DOHH2 (cell line): Measurements from ENCODE around the gene DCAF11.

Experiments used
- H3F3A ChIP-seq: fragments of 200-600 bp; sonication (generic), shearing (Covaris generic); 2 replicates; pipeline ENCODE4 v1.6.0; 2016; ENCODE audit warnings: antibody characterized with exemption, mild to moderate bottlenecking; ENCODE audit not compliant: control insufficient read depth, insufficient read depth
- H3K27ac ChIP-seq: fragments of 200-600 bp; sonication (generic); 2 replicates; pipeline ENCODE4 v1.5.1; 2014; ENCODE audit warnings: low read depth, mild to moderate bottlenecking, low read length, moderate library complexity
- H3K27me3 ChIP-seq: fragments of 200-600 bp; sonication (generic); 2 replicates; pipeline ENCODE4 v1.6.1; 2014; ENCODE audit warnings: mild to moderate bottlenecking, low read length, mixed read lengths; ENCODE audit not compliant: control insufficient read depth
- H3K36me3 ChIP-seq: fragments of 200-600 bp; sonication (generic); 2 replicates; pipeline ENCODE4 v1.6.1; 2014; ENCODE audit warnings: mild to moderate bottlenecking, low read length, moderate library complexity, mixed read lengths; ENCODE audit not compliant: control insufficient read depth
- H3K4me1 ChIP-seq: fragments of 200-600 bp; sonication (generic); 2 replicates; pipeline ENCODE4 v1.6.1; 2014; ENCODE audit warnings: mild to moderate bottlenecking, low read length, mixed read lengths; ENCODE audit not compliant: control insufficient read depth
- H3K4me2 ChIP-seq: fragments of 200-600 bp; sonication (generic); 2 replicates; pipeline ENCODE4 v1.6.0; 2014; ENCODE audit warnings: mild to moderate bottlenecking, low read length, moderate library complexity
- H3K4me3 ChIP-seq: fragments of 200-600 bp; sonication (generic); 2 replicates; pipeline ENCODE4 v1.5.1; 2014; ENCODE audit warnings: mild to moderate bottlenecking, low read length, mixed read lengths
- H3K79me2 ChIP-seq: fragments of 200-600 bp; sonication (generic); 2 replicates; pipeline ENCODE4 v1.6.1; 2014; ENCODE audit warnings: mild to moderate bottlenecking, low read length, mixed read lengths; ENCODE audit not compliant: control insufficient read depth
- H3K9me2 ChIP-seq: fragments of 200-600 bp; sonication (generic); replicated peaks from 2 replicates; pipeline ENCODE4 v1.6.1; 2014; ENCODE audit warnings: mild to moderate bottlenecking, low read length, mixed read lengths; ENCODE audit not compliant: control insufficient read depth
- H3K9me3 ChIP-seq: fragments of 200-600 bp; sonication (generic); 2 replicates; pipeline ENCODE4 v1.6.1; 2014; ENCODE audit warnings: antibody characterized with exemption, low read length, mixed read lengths; ENCODE audit not compliant: control insufficient read depth, insufficient read depth
- H4K20me1 ChIP-seq: fragments of 200-600 bp; sonication (generic); 2 replicates; pipeline ENCODE4 v1.6.0; 2014; ENCODE audit warnings: low read depth, mild to moderate bottlenecking, antibody characterized with exemption, low read length, moderate library complexity; ENCODE audit not compliant: control insufficient read depth, insufficient read depth
- CTCF ChIP-seq: fragments of 200-600 bp; sonication (generic); IDR thresholded peaks from one replicate; pipeline ENCODE4 v1.5.1; 2014; ENCODE audit warnings: antibody characterized with exemption, mild to moderate bottlenecking, low read depth, low read length; ENCODE audit not compliant: poor library complexity, severe bottlenecking
- EZH2phosphoT487 ChIP-seq: fragments of 200-600 bp; sonication (generic); IDR thresholded peaks from 2 replicates; pipeline ENCODE4 v1.6.1; 2017; ENCODE audit warnings: borderline replicate concordance, mild to moderate bottlenecking, antibody characterized with exemption, low read length, moderate library complexity, mixed read lengths

The DCAF11 gene

GRCh38 chr14:24165785-24166184 lies 51.2 kb downstream of the DCAF11 start:
- Histone ChIP-seq H3K9me2 (no peaks in the 10 kb centered on the region), H3K9me3 (no peaks in the 10 kb centered on the region), H3K4me3 (no peak overlapping the region), H3F3A (peaks cover 3% of the 10 kb centered on the region; the same call in 1 of the 2 replicates), H3K4me2 (no peak overlapping the region), H4K20me1 (no peaks in the 10 kb centered on the region), H3K79me2 (peaks cover 7% of the 10 kb centered on the region), H3K4me1 (peaks cover 16% of the 10 kb centered on the region), H3K27ac (no peak overlapping the region), H3K27me3 (no peaks in the 10 kb centered on the region), H3K36me3 (peaks cover 37% of the 10 kb centered on the region)
- TF ChIP-seq CTCF = no peak
- TF ChIP-seq EZH2phosphoT487 = no peak

- no peak overlapping the region for H3K27ac ChIP-seq
- H3K79me2 ChIP-seq = no peaks in the 10 kb centered on the region; the same call in 1 of the 2 replicates
- peaks cover 21% of the 10 kb centered on the region for H3K4me1 ChIP-seq
- H3K9me2 ChIP-seq = no peaks in the 10 kb centered on the region
- H3K4me3 ChIP-seq = no peak overlapping the region
- no peaks in the 10 kb centered on the region for H3K9me3 ChIP-seq
- H4K20me1 ChIP-seq = no peaks in the 10 kb centered on the region
- peaks cover 3% of the 10 kb centered on the region; the same call in 1 of the 2 replicates for H3F3A ChIP-seq
- peaks cover 32% of the 10 kb centered on the region for H3K36me3 ChIP-seq
- H3K4me2 ChIP-seq = no peak overlapping the region
- no peaks in the 10 kb centered on the region for H3K27me3 ChIP-seq
- no peak for TF ChIP-seq EZH2phosphoT487
- no peak for TF ChIP-seq CTCF
These were observed 53.0 kb downstream of the DCAF11 start for GRCh38 chr14:24167469-24168114.

- Histone ChIP-seq H3K9me2 (no peaks in the 10 kb centered on the region), H3K4me3 (peak within 1 kb of the TSS; percentile 78), H3K79me2 (no peaks in the 10 kb centered on the region; the same call in 1 of the 2 replicates), H4K20me1 (no peaks in the 10 kb centered on the region), H3K27me3 (no peaks in the 10 kb centered on the region), H3K36me3 (peaks cover 2% of the 10 kb centered on the region; the same call in 1 of the 2 replicates), H3K4me1 (peaks cover 22% of the 10 kb centered on the region), H3K27ac (peak within 1 kb of the TSS; percentile 21; the same call in 1 of the 2 replicates), H3K9me3 (no peaks in the 10 kb centered on the region), H3K4me2 (peak within 1 kb of the TSS; percentile 77), H3F3A (peaks cover 5% of the 10 kb centered on the region; the same call in 1 of the 2 replicates)
- no peak for TF ChIP-seq EZH2phosphoT487
- TF ChIP-seq CTCF = no peak
These were observed 57.1 kb downstream of the DCAF11 start, which contains the start of gene REC8 for GRCh38 chr14:24171422-24172260. Gene REC8 (plus strand): TSS chr14:24172080. CDS start chr14:24172553, 473 bp downstream.
